Posterior cingulate gyrus (tissue), 11 donors: Measurements from ENCODE around the gene PRDM16.

Source experiments
- DNase-seq, 10 donors: peaks; one replicate each; pipeline versions ENCODE4 v3.0.0 to v3.0.0-alpha.2; 2020 to 2021; ENCODE audit warnings: mixed read lengths in 3 of 10
- intact Hi-C: fragments of 100-400 bp; cut with DNase I; formaldehyde crosslinking; loops from one replicate; pipeline ENCODE4 v1.15.1; 2023

The PRDM16 gene

DNA sequence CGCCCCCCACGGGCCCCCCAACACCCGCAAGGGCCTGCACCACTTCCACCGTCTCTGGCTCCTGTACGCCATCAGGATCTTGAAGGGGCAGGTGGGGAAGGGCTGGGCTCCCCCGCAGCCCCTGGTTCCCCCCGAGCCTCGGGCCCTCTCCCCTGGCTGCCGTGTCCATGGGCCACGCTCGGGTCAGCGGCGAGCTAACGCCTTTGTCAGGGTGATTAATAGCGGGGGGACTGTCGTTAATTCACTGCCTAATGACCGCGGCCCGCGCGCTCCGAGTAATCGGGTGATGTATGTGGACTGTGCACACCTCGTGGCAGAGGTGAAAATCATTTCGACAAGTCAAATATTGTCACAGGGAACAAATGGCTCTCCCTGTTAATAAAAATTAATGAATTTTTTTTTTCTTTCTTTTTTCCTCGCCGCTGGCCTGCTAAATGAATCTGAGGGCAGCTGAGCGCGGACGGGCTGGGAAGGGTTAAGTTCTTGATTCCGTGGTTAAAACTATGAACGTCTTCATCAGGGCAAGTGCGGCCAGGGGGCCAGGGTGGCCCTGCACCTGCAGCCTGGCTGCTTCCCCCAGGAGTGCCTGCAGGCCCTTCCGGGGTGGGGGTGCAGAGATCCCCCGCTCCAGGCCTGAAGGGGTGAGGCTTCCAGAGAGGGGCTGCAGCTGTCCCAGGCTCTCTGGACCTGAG, 100.8 kb downstream of the PRDM16 start:
- intact Hi-C loops: loop anchor here (5.0 kb wide), 1 partner anchor 47 kb away; no protein-coding TSS in a partner anchor
- no peak for DNase-seq

DNA sequence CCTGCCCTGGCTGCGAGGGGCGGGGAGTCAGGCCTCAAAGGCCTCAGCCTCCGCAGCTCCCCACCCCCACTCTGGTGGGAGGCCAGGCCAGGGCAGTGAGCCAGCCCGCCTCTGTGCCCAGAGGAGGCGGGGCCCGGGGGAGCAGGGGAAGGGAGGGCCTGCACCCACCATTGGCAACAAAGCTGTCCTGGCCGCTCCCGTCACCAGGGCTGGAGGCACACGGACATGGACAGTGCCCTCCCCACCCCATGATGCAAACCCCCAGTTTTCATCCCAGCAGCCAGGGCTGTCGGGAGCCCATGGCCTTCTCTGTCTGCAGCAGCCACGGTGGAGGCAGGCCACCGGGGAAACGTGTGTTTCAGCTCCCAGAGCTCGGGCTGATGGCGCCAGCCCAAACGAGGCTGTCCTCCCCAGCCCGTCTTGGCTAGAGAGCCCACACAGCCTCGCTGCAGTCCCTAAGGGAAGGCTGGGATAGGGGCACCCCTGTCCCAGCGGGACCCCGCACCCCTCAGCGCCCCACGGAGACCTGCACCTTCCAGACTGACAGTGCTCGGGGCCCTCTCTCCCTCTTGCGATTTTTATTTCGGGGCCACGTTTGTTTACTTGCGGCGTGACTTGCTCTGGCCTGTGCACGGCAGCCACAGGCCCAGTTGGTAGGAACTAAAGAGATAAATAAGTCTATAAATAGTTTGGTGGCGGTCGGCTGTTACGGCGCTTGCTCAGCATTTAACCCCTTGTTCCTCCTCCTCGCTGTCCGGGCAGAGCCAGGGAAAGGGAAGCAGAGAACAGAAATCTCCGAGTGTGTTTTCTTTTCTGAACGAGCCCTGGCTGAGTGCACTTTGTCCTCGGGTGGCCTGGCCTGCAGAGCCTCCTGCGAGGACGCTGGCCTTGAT, 101.8 kb downstream of the PRDM16 start:
- DNase-seq: peak; percentile 65 to 96 (median 76)
- intact Hi-C loops: loop anchor here (5.0 kb wide), 1 partner anchor 46 kb away; no protein-coding TSS in a partner anchor

DNA sequence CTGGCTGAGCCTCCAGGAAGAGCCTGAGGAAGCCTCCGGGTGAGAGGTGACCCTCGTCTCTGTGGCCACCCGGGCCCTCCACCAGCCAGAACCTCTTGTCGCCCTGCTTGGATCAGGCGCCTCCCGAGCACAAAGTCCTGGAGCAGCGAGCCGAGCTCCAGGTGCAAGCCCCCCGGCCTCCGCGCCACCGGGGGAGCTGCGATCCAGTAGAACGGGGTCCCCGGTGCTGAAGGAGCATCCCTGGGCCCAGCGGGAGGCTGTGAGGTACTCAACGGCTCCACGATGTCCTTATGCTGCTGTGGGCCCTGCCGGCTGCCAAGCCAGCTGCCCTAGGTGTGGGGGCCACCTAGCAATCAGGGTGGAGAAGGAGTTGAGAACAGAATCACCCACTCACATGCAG, 102.8 kb downstream of the PRDM16 start:
- DNase-seq: no peak
- intact Hi-C loops: loop anchor here (5.0 kb wide), 1 partner anchor 46 kb away; no protein-coding TSS in a partner anchor

DNA sequence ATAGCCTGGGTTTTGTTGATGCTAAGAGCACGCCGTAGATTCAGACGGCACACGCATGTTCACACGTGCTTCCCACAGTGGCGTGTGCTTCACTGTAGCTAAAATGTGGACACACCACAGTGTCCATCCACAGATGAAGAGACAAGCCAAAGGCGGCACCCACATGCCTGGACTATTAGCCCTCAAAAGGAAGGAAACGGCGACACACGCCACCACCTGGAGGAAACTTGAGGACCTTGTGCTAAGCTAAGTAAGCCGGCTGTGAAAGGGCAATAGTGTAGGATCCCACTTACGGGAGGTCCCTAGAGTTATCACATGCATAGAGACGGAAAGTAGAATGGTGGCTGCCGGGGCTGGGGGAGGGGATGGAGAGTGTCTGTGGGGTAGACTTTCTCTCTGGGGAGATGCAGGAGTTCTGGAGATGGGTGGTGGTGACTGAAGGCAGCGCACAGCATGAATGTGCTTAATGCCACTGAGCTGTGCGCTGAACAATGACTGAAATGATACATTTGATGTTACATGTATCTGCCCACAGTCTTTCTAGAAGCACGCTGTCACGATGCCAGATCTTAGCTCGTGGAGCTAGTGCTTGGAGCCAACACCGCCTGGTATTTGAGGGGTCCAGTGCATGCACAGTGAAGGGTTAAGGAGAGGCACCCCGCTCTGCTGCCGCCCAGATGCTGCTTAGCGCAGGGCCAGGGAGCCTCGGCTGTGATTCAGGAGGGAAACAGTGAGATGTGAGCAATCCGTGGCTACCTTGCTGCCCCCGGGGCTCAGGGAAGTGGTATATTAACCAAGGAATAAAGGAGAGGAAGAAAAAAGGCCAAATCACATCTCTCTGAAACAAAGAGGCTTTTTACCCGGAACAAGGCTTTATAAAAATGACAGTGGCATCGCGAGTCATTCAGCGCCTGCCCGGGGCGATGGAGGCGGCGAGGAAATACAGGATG, 103.7 kb downstream of the PRDM16 start:
- no peak for DNase-seq
- intact Hi-C loops: loop anchor here (5.0 kb wide), 1 partner anchor 45 kb away; no protein-coding TSS in a partner anchor

DNA sequence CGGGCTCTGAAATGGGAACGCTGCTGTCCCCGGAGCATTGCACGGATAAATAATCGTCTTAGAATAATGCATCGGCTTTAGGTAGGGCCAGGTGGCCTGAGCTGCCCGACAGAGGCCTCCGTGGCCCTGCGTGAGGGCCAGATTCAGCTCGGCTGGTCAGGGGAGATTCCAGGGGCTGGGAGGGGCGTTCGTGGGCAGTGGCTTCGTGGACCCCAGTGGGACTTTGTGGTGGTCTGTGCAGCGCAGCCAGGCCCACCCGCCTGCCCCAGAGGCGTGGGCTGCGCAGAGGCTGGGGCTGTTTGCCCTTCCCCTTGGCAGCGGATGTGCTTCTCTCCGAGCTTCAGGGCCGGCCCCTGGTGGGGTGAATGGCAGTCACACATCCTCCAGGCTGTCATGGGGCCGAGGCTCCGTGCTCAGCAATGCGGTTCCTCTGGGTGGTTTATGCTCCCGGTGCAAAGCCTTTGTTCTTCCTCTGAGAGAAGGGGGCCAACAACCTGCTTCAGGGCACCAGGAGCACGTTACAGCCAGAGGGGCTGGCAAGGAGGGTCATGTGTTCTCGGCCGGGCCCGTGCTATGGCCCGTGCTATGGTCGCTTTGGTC, 104.5 kb downstream of the PRDM16 start:
- intact Hi-C loops: loop anchor here (5.0 kb wide), 1 partner anchor 44 kb away; no protein-coding TSS in a partner anchor
- no peak for DNase-seq

DNA sequence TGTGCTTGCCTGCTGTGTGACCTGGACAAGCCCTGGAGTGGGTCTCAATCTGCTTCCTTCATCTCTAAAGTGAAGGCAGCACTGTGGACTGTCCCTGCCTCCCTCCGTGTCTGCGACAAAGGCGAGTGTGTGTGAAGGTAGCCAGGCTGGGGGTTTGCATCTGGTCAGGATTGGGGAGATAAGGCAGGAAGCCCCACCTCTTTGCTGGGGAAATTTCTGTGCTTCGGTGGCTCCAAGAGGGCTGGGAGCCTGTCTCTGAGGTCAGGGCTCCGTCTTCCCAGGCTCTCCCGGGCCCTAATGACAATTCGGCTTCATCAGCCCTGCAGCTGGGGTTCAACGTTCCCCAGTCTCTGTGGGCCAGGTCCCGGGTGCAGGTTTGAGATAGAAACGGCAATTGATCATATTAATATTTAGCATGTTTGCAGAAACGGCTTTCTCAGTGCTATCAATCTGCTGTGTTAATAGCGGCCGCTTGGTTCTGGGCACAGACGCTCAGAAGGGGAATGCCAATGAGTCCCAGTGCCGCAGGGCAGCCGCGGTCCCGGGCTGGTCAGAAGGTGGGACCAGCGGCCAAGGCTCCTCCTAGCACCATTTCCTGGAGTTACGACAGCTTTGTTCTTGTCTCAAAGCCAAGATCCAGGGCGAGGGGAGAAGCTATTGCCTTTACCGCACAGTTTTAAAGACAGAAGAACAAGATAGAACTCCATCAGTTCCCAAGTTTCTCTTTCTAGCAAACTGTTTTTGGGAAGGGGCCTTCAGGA, 105.7 kb downstream of the PRDM16 start:
- peak in 5 of 10 donors; percentile 49 to 83 (median 52) for DNase-seq
- intact Hi-C loops: loop anchor here (5.0 kb wide), 1 partner anchor 43 kb away; no protein-coding TSS in a partner anchor

DNA sequence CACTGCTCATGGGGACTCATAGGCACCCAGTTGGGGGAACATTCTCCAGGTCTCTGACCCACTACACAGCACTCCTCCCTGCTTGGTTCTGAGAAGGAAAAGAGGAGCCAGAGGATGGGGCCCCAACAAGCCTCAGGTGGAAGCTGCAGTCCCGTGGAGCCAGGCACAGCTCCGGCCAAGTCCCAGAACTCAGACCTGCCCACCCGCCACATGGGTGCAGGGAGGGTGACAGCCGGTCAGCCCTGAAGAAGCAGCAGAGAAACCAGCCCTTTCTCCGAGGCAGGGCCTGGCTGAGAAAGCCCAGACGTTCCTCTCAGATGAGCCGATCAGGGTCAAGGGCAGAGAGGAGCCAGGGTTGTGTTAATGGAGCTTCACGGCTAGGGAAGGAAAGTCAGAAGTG, 106.5 kb downstream of the PRDM16 start:
- intact Hi-C loops: no loop called here
- no peak for DNase-seq

DNA sequence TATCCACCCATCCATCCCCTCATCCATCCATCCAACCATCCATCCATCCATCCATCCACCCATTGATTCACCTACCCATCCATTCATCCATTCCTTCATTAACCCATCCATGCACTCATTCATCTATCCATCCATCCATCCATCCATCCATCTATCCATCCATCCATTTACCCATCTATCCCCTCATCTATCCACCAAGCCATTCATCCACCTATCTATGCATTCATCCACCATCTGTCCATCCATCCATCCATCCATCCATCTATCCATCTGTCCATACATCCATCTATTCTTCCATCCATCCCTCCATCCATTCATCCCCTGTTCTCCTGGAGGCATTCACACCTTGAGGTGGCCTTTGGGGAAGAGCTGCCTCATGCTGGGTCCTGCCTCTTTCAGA, 107.0 kb downstream of the PRDM16 start:
- intact Hi-C loops: no loop called here
- DNase-seq: no peak

DNA sequence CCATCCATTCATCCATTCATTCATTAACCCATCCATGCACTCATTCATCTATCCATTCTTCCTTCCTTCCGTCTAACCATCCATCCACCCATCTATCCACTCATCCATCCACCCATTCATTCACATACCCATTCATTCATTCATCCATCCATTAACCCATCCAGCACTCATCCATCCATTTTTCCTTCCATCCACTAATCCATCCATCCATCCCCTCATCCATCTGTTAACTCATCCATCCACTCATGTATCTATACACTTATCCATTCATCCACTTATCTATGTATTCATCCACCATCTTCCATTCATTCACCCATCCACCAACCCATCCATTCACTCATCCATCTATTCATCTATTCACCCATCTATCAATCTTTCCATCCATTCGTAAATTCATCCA, 107.8 kb downstream of the PRDM16 start:
- DNase-seq: no peak
- intact Hi-C loops: no loop called here

DNA sequence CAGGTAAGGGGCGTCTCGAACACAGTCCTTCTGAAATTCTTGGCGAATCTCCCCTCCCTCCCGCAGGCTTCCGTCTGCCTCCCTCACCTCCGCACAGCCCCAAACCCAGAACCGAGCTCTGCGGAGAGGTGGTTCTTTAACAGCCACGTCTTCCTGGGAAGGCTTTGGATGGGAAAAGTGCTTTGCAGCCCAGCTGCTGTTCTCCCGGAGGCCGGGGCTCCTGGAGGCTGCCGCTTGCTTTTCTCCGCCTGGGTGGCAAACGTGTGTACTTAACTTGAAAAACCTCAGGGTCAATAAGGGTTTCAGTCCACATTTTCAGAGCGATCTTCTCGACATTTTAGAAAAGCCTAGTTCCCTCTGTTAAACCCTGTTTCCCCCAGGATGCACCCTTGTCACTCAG, 109.3 kb downstream of the PRDM16 start:
- intact Hi-C loops: no loop called here
- DNase-seq: no peak

DNA sequence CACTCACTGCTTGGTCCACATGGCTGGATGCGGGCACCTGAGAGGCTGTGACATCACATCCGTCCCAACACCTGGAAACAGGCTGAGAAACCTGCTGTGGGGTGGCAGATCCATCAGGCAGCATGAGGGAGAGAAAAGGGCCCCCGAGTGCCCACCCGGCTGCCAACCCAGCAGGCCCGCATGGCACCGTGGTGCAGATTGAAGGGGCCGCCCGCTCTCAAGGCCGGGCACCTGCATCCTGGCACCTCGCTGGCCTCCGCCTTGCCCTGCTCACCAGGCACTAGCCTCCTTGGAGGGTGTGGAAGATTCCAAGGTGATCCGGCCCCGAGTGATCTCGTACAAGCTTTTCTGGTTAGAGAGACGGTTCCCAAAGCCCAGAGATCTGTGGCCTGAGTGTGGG, 110.5 kb downstream of the PRDM16 start:
- no peak for DNase-seq
- intact Hi-C loops: no loop called here

DNA sequence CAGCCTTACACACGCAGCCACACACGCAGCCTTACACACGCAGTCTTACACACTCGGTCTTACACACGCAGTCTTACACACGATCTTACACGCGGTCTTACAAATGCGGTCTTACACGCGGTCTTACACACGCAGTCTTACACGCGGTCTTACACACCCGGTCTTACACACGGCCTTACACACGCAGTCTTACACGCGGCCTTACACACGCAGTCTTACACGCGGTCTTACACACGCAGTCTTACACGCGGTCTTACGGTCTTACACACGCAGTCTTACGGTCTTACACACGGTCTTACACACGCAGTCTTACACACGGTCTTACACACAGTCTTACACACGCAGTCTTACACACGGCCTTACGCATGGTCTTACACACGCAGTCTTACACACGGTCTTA, 111.9 kb downstream of the PRDM16 start:
- intact Hi-C loops: no loop called here
- DNase-seq: no peak

DNA sequence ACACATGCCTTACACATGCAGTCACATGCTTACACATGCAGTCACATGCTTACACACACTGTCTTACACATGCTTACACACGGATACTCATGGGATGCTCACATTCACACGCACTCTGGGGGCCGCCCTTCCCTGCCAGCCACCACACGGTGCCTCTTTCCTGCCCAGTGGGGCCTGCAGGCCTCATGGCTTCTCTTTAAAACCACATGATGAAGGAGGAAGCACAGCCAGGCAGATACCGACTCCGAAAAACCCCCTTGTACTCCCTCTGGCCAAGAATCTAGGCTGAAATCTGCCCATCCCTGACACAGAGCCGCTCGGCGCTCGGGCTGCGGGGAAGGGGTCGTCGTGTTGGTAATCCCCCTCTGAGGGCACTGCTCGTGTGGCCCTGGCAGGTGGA, 113.0 kb downstream of the PRDM16 start:
- intact Hi-C loops: no loop called here
- DNase-seq: no peak

DNA sequence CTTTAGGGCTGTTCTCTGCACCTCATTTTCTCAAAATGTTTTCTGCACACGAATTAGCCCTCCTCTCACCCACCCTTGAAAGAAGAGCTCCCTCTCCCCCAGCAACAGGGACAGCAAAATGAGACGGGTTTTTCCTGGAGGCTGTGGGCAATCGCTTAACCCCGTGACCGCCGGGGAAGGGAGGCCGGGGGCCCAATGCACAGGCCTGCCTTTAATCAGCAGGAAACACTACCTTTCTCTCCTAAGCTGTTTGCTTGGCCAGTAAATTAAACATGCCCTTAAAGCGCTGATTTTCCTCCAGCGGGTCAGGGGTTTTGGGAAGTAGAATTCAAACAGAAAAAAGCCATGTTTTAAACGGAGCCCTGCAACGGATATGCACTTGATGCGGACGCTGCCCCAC, 114.4 kb downstream of the PRDM16 start:
- intact Hi-C loops: no loop called here
- DNase-seq: no peak

DNA sequence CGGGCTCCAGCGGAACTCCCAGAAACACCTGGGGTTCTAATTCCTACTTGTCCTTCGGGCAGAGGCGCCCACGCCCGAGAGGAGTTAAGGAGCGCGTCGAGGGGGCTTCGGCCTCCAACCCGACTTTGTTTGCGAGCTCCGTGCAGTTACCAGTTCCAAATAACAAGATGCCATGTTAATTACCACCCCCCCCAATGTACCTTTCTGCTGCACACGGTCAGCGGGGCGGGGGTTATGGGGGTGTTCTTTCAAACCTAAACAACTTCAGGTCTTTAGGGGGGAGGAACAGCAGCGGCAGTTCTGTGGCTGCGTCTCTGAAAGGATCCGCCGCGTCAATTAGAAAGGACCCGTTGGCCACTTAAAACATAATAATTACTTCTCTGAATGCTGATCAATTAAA, 114.8 kb downstream of the PRDM16 start:
- no peak for DNase-seq
- intact Hi-C loops: no loop called here

DNA sequence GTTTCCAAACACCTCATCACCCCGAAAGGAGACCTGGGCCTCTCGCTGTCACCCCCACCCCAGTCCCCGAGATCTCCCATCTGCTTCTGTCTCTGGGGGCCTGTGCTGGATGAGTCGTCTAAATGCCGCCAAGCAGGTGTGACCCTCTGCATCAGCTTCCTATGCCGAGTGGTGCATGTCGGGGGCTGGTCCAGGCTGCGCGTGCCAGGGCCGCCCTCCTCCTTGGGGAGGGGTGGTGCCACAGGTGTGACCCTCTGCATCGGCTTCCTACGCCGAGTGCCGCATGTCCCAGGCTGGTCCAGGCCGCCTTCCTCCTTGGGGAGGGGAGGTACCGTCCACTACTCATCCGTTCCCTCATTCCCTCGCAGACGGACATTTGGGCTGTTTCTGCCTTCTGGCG, 115.7 kb downstream of the PRDM16 start:
- DNase-seq: no peak
- intact Hi-C loops: no loop called here

DNA sequence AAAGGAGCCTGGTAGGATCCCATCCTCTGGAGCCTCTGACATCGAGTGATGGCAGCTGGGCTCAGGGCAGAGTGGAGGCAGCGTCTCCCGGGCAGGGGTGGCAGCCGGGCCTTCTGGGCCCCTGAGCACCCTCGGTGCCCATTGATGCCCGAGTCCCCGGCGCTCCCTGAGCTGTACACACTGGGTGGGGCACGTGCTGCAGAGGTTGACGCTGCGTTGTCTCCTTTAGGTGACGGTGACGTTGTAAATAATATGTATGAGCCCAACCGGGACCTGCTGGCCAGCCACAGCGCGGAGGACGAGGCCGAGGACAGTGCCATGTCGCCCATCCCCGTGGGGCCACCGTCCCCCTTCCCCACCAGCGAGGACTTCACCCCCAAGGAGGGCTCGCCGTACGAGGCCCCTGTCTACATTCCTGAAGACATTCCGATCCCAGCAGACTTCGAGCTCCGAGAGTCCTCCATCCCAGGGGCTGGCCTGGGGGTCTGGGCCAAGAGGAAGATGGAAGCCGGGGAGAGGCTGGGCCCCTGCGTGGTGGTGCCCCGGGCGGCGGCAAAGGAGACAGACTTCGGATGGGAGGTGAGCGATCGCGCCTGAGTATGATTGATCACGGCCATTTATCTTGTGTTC, 117.0 kb downstream of the PRDM16 start:
- DNase-seq: no peak
- intact Hi-C loops: no loop called here

DNA sequence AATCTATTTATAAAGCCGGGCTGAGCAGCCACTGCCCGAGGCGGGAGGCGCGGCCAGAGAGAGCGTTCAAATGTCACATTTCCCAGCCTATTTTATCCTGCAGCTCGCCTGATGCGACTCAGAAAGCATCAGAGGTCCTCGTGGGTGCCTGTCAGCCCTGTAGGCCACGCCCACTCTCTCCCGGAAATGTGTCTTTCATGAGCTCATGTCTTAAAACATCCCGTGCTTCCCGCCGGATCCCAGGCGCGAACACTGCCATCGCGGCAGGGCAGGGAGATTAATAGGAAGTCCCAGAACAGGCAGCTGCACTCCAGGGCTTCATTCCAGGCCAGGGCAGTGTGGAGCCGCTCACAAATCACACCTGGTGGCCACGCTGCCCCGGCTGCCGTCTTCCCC, 117.5 kb downstream of the PRDM16 start:
- DNase-seq: no peak
- intact Hi-C loops: no loop called here
